Measurements from ENCODE around the gene GKN1. TPM values are rescaled to one million over a fixed set of nuclear protein-coding genes. Genes with fewer than 3 reads are reported as not detected.
"Not testable (repeated sequence)": the region's sequence is repeated elsewhere in the genome, so short reads cannot be mapped to it uniquely, and the experiment has no call there.

Gene GKN1
- not detected in 2 replicates for total RNA-seq

- peak; percentile 6 for DNase-seq (ENCODE audit: low read depth)
Measured at GRCh38 chr2:68974251-68974650, at the start of gene GKN1. Gene GKN1 (plus strand): TSS chr2:68974636. CDS start chr2:68974678, 42 bp downstream.

- peak; percentile 55 for DNase-seq (ENCODE audit: low read depth)
Measured at GRCh38 chr2:68925295-68925896, 49.0 kb upstream of the GKN1 start.

GRCh38 chr2:68926796-68927195 lies 47.6 kb upstream of the GKN1 start:
- DNase-seq (ENCODE audit: low read depth) = peak; percentile 16

GRCh38 chr2:68931149-68931711 lies 43.2 kb upstream of the GKN1 start:
- no peak for DNase-seq (ENCODE audit: low read depth)

- DNase-seq (ENCODE audit: low read depth) = no peak
Measured at GRCh38 chr2:68931799-68932198, 42.6 kb upstream of the GKN1 start.

GRCh38 chr2:68932402-68932801 lies 42.0 kb upstream of the GKN1 start:
- DNase-seq (ENCODE audit: low read depth) = no peak

GRCh38 chr2:68934021-68934420 lies 40.4 kb upstream of the GKN1 start:
- no peak for DNase-seq (ENCODE audit: low read depth)

- DNase-seq (ENCODE audit: low read depth) = peak; percentile 40
Measured at GRCh38 chr2:68935471-68935870, 39.0 kb upstream of the GKN1 start.

GRCh38 chr2:68936427-68936826 lies 38.0 kb upstream of the GKN1 start:
- DNase-seq (ENCODE audit: low read depth) = peak; percentile 75

- DNase-seq (ENCODE audit: low read depth) = no peak
Measured at GRCh38 chr2:68936889-68937288, 37.5 kb upstream of the GKN1 start.

GRCh38 chr2:68937346-68938055 lies 36.9 kb upstream of the GKN1 start:
- no peak for DNase-seq (ENCODE audit: low read depth)

- DNase-seq (ENCODE audit: low read depth) = no peak
Measured at GRCh38 chr2:68938938-68939337, 35.5 kb upstream of the GKN1 start.

GRCh38 chr2:68939962-68940361 lies 34.5 kb upstream of the GKN1 start:
- DNase-seq (ENCODE audit: low read depth) = no peak

- no peak for DNase-seq (ENCODE audit: low read depth)
Measured at GRCh38 chr2:68940369-68940768, 34.1 kb upstream of the GKN1 start.

GRCh38 chr2:68942827-68943226 lies 31.6 kb upstream of the GKN1 start:
- no peak for DNase-seq (ENCODE audit: low read depth)

- peak; percentile 49 for DNase-seq (ENCODE audit: low read depth)
Measured at GRCh38 chr2:68943581-68944568, 30.6 kb upstream of the GKN1 start.

- no peak for DNase-seq (ENCODE audit: low read depth)
Measured at GRCh38 chr2:68946117-68946516, 28.3 kb upstream of the GKN1 start.

- DNase-seq (ENCODE audit: low read depth) = no peak
Measured at GRCh38 chr2:68948710-68949109, 25.7 kb upstream of the GKN1 start.

- no peak for DNase-seq (ENCODE audit: low read depth)
Measured at GRCh38 chr2:68951899-68952298, 22.5 kb upstream of the GKN1 start.

GRCh38 chr2:68952887-68953521 lies 21.4 kb upstream of the GKN1 start, which contains the start of gene GKN2:
Gene GKN2 (minus strand): TSS chr2:68952893. CDS start chr2:68952861, 32 bp downstream.
- DNase-seq (ENCODE audit: low read depth) = no peak

GRCh38 chr2:68955432-68955831 lies 19.0 kb upstream of the GKN1 start:
- not testable (repeated sequence) for DNase-seq (ENCODE audit: low read depth)
